ENCODE measurements around the gene VDAC1.
"Not testable (repeated sequence)": the region's sequence is repeated elsewhere in the genome, so short reads cannot be mapped to it uniquely, and the experiment has no call there.

VDAC1 gene

DNA sequence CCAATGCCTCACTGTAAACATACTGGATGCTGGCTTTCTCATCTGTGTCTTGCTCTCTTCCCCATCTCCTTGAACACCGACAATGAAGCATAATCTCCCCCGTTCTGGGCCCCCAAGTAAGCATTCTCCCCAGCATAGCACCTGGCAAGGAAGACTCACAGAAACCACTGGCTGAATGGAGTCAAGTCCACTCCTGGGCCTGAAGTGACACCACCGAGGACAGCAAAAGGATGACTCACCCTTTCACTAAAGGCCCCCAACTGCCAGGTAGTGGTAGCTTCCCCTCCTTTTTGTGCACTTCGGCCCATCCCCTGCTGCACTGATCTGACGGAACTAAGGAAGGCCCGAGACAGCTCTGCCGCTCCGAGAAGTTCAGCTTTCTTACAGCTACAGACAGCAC lies 9.4 kb downstream of the VDAC1 start:
- DNase-seq (ENCODE audit: low read depth): no peak

- no peak for DNase-seq (ENCODE audit: low read depth)
These were observed 9.8 kb downstream of the VDAC1 start for GRCh38 chr5:133994990-133995333.

DNA sequence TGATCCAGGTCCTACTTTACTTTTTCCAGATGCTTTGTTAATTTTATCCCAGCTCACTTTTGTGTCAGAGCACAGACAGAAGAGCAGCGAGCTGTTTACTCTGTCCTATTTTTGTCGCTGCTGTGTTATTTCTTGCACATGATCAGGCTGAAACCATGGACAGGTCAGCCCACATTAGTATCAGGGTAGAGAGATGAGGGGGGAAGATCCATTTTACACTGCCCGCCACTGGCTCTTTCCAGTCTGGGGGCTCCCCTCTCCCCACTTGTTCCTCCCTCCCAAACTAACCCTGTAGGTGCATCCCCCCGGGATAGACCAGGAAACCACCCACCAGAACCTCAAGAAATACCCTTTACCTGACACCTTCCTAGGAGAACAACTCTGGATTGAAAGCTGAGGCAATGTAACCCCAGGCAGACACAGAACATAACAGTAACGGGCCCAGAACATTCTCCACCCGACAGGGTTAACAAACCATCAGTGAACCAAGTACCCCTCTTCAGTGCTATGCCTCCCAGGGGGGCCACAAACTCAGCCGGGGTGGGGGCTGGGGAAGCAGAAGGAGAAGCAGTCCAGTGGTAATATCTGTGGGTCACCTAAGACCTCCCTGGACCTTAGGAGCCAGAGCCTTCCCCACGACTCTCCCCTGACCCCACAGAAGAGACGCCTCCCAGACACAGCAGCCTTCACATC lies 10.3 kb downstream of the VDAC1 start:
- no peak for DNase-seq (ENCODE audit: low read depth)

DNA sequence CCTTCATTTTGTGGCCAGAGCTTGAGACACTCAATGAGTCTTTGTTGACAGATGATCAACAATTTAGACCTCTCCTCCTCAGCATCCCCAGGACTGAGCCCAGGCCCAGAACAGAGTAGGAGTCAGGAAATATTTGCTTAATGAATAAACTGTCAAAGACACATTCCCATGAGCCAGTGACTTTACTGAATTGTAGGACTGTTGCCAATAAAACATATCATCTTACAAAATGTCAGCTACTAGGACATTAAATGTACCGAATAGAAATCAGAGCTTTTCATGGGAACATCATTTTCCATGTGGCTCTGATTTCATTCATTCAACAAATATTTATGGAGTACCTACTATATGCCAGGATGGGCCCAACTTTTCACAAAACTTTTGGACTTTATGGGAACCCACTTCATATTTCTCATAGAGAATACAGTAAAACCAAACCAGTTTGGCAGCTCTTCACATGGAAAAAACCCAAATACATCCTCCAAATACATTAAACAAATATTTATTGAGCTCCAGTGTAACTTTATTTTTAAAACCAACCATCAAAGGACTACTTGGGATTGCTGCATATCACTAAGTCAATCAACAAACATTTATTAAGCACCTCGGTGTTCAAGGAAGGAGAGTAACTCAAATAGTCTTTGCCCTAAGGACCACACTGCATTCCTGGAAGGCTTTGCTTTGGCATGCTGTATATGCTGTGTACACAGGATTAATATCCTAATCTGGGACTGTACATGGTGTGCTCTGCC lies 11.4 kb downstream of the VDAC1 start:
- no peak for DNase-seq (ENCODE audit: low read depth)

DNA sequence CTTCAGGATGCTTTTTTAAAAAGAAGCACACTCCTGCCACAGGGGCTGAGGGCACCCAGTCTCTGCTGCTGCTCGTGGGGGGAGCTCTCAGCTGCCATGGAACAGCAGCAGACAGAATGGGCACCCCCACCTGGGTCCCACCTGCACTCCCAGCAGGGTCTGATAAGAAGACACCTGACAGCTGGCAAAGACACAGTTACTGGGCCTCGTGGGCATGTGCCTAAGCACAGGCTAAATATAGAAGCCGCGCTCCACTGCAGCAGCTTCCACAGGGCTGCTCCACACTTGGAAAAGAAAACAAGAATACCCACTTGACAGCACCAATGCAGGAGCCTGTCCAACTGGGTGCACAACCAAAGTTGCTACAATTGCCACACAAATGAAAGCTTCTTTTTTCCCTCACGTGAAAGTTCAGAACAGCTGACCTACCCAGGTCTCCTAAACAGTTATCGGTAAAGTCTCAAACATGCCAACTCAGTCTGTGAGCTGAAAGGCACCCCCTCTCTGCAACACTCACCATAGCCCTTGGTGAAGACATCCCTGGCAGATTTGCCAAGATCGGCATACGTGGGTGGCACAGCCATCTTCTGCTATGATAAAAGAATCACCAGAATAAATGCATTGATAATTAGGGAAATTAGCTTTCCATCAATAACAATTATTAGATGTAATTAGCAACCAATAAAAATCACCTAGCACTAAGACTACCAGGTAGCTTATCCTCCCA lies 12.2 kb downstream of the VDAC1 start:
- DNase-seq (ENCODE audit: low read depth): no peak

- DNase-seq (ENCODE audit: low read depth): no peak
These were observed 13.4 kb downstream of the VDAC1 start for GRCh38 chr5:133991171-133991910.

DNA sequence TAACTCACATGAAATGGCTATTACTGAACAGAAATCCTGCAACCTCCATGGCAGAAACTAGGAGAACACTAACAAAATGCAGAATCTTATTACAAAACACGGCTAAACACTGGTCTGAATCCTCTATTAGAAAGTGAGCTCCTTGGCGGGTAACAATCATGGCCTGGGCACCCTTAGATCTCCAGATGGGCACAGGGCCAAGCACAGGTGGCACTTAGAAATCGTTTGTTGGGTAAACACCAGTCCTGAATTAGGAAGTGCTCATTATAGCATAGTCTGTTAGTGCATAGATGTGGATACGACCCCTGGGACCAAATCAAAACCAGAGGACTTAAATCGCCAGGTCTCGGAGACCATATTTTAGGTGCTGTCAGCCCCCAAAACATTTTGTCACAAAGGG lies 14.4 kb downstream of the VDAC1 start:
- no peak for DNase-seq (ENCODE audit: low read depth)

- no peak for DNase-seq (ENCODE audit: low read depth)
These were observed 19.1 kb downstream of the VDAC1 start for GRCh38 chr5:133985540-133986180.

- no peak for DNase-seq (ENCODE audit: low read depth)
These were observed 21.1 kb downstream of the VDAC1 start for GRCh38 chr5:133983674-133984073.

GRCh38 chr5:133981714-133982113 lies 23.1 kb downstream of the VDAC1 start:
- DNase-seq (ENCODE audit: low read depth): no peak

- no peak for DNase-seq (ENCODE audit: low read depth)
These were observed 24.1 kb downstream of the VDAC1 start for GRCh38 chr5:133980652-133981051.

DNA sequence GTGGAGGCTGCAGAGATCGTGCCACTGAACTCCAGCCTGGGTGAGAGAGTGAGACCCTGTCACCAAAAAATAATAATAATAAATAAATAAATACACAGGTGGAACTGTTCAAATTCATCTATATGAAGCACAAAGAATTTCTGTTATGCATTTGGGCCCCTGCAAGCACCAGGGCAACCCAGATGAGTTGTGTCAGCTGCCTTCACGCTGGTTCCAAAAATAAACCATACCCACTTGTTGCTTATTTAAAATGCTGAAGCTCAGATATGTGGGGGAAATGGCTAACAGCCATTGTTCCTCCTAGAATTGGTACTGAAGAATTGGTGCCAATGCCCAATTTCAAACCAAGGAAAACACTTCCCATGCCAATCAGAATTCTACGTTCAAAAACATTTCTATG lies 25.8 kb downstream of the VDAC1 start:
- DNase-seq (ENCODE audit: low read depth): no peak

DNA sequence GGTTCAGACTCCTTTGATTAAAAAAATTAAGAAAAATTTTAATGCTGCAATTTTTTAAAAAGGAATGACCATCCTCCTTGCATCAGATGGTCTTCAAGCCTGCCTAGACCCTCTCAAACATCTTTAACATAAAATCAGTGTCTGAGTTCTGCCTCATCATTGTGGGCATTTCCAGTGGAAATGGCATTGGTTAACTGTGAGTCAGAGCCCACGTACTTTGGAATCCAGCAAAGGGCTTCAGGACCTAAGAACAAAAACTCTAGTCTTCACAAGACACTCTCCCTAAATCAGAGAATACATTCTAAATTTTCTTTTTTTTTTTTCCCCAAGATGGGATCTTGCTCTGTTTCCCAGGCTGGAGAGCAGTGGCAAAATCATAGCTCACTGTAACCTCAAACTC lies 26.9 kb downstream of the VDAC1 start:
- no peak for DNase-seq (ENCODE audit: low read depth)

- DNase-seq (ENCODE audit: low read depth): no peak
These were observed 27.5 kb downstream of the VDAC1 start for GRCh38 chr5:133977161-133977787.

GRCh38 chr5:133975546-133975945 lies 29.2 kb downstream of the VDAC1 start:
- not testable (repeated sequence) for DNase-seq (ENCODE audit: low read depth)

GRCh38 chr5:133974142-133974541 lies 30.6 kb downstream of the VDAC1 start:
- no peak for DNase-seq (ENCODE audit: low read depth)

DNA sequence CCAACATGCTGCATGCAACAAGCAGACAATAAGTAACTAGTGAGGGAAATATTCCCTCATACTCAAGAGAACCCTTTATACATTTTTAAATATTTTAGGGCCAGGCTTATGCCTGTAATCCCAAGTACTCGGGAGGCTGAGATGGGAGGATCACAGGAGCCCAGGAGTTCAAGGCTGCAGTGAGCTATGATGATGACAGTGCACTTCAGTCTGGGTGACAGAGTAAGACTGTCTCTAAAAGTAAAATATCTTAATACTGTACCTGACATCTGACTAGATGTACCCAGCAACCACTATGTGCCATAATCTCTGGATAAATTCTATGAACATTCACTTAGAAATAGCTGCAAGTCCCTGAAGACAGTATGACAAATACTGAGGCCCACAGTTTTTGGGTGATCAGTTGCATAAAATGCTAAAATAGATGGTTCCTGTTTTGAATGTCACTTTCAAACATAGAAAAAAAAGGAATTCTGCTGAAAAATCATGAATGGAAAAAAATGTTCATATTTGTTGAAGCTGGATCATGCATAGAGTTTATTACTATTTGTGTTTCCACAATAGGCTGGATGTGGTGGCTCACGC lies 34.4 kb downstream of the VDAC1 start:
- DNase-seq (ENCODE audit: low read depth): no peak

- DNase-seq (ENCODE audit: low read depth): no peak
These were observed 35.0 kb downstream of the VDAC1 start for GRCh38 chr5:133969654-133970324.

DNA sequence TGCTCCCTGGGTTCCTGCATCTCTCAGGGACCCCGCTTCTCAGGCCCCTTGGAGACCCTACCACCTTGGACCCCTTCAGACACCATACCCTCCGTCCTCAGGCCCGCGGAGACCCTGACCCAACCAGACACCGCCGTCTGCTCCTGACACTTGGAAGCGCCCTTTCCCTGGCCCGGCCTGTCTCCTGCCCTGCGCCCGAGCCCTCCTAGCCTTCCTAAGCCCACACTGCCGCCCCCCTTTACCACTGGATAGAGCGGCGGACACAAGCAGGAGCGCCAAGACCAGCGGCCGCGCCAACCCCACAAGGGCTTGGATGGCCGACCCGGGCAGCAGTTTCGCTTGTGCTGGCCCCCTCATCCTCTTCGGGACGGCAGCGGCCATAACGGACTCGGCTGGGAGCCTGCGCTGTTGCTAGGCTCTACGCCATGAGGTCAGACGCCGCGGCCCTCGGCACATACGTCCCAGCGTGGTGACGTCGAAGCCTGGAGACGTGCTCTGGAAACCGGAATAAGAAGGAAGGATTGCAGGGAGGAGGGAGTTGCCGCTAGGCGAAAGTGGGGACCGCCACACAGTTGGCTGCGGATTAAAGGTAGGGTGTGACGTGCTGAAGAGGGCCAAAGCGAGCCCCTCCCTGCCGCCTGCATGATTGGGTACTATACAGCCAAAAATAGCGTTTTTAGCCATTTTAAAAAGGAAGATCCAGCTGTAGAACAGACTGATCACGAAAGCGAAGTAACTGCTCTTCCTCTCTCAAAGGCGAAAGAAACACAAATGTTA lies 36.4 kb downstream of the VDAC1 start, which contains the start of gene C5orf15:
TSS of gene C5orf15 (minus strand) at position 422 of the 777 bp plus-strand sequence. CDS start at position 381, 41 bp downstream.
- peak; percentile 94 for DNase-seq (ENCODE audit: low read depth)

All from fibroblast of the conjunctiva (primary cell).